GM19238 (cell line): ENCODE data around the gene DDX24.
A peak's percentile ranks its signal among the peaks of the same experiment; 100 is the strongest.

Experiments
- DNase-seq: peaks from one replicate; pipeline ENCODE4 v3.0.0; 2011; ENCODE audit warnings: low spot score; ENCODE audit not compliant: insufficient read length

DDX24 gene

GRCh38 chr14:94031161-94031882 lies 49.7 kb downstream of the DDX24 start:
- no peak for DNase-seq

GRCh38 chr14:94030571-94030970 lies 50.4 kb downstream of the DDX24 start:
- no peak for DNase-seq

- DNase-seq = no peak
Measured at GRCh38 chr14:94029671-94030203, 51.3 kb downstream of the DDX24 start.

- no peak for DNase-seq
Measured at GRCh38 chr14:94029265-94029664, 51.7 kb downstream of the DDX24 start.

GRCh38 chr14:94028450-94028826 lies 52.6 kb downstream of the DDX24 start:
- DNase-seq = no peak

GRCh38 chr14:94027566-94028449 lies 53.2 kb downstream of the DDX24 start:
- no peak for DNase-seq

- DNase-seq = no peak
Measured at GRCh38 chr14:94026889-94027469, 54.0 kb downstream of the DDX24 start.

- DNase-seq = peak; percentile 99
Measured at GRCh38 chr14:94026173-94026888, 54.7 kb downstream of the DDX24 start, which contains the start of gene OTUB2. TSS of gene OTUB2 (plus strand) at chr14:94026340. CDS start at chr14:94026538, 198 bp downstream.

- DNase-seq = no peak
Measured at GRCh38 chr14:94025720-94026119, 55.3 kb downstream of the DDX24 start.

- no peak for DNase-seq
Measured at GRCh38 chr14:94024549-94024948, 56.5 kb downstream of the DDX24 start.

- DNase-seq = no peak
Measured at GRCh38 chr14:94022532-94023411, 58.2 kb downstream of the DDX24 start.

GRCh38 chr14:94021416-94022157 lies 59.4 kb downstream of the DDX24 start:
- no peak for DNase-seq

- no peak for DNase-seq
Measured at GRCh38 chr14:94021001-94021400, 60.0 kb downstream of the DDX24 start.

- DNase-seq = no peak
Measured at GRCh38 chr14:94020267-94020666, 60.7 kb downstream of the DDX24 start.

- DNase-seq = no peak
Measured at GRCh38 chr14:94019329-94019728, 61.7 kb downstream of the DDX24 start.

GRCh38 chr14:94018308-94018707 lies 62.7 kb downstream of the DDX24 start:
- no peak for DNase-seq

GRCh38 chr14:94016446-94016976 lies 64.5 kb downstream of the DDX24 start:
- DNase-seq = no peak

- DNase-seq = no peak
Measured at GRCh38 chr14:94015223-94015622, 65.8 kb downstream of the DDX24 start.

GRCh38 chr14:94014382-94014781 lies 66.6 kb downstream of the DDX24 start:
- DNase-seq = no peak
